Spleen (tissue), 7 donors: ENCODE data around the gene FANCE.

Experiments used
- POLR2A ChIP-seq, 3 donors: fragments of 450-650 bp; IDR thresholded peaks; one replicate each; pipeline ENCODE4 v1.5.1; 2017; ENCODE audit warnings: antibody characterized with exemption in 3 of 3, mild to moderate bottlenecking in 1 of 3
- TF ChIP-seq, protein P1 (sequence below), 11 experiments: fragments of 200-600 bp in 7 of 11; fragments of 450-650 bp in 4 of 11; sonication (generic) in 4 of 11; IDR thresholded peaks in 8 of 11; conservative IDR thresholded peaks in 3 of 11; 1 replicate in 7 of 11; 2 replicates in 4 of 11; pipeline versions ENCODE4 v1.4.0 to v1.8.0; 2016 to 2021; ENCODE audit warnings: antibody characterized with exemption in 11 of 11, inconsistent platforms in 4 of 11, mild to moderate bottlenecking in 1 of 11
- donor health status: DM: no; HTN: no; CAD: no; lungs with moderate emphysema.
- donor health status: DM: no; HTN: no; CAD: no.
- donor health status: DM: no; HTN: no; CAD: no.

DNA sequence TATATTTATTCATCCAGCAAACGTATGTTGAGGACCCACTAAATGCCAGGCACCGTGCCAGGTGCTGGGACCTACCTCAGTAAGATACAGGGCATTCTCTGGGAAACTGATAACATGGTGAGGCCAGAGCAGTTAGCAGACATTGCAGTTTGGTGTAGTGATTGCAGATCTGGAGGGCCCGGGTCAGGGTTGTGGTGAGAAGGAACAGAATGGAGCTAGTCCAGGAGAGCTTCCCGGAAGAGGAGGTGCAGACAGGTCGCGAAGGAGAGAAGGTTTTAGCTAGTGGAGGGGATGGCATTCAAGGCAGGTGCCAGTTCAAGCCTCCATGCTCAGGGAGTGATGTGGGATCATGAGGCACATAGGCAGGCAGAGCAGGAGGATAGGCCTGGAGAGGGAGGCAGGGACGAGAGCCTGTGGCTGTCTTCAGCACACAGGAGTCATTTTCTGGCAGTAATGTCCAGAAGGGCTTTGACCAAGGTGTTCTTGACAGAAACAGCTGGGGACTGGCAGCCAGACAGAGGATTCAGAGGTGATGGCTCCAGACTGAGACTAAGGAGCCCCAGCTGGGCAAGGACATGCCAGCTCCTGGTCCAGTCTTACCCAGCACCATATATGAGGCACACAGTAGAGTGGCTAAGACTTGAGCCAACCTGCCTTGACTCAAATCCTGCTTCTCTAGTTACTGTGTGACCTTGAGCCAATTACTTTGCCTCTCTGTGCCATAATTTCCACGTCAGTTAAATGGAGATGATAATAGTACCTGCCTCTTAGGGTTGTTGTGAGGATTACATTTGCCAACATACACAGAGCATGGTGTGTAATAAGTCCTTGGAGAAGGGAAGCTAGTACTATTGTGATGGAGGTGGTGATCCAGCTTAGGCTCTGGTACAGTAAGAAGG, 48.3 kb upstream of the FANCE start:
- TF ChIP-seq, protein P1, sequence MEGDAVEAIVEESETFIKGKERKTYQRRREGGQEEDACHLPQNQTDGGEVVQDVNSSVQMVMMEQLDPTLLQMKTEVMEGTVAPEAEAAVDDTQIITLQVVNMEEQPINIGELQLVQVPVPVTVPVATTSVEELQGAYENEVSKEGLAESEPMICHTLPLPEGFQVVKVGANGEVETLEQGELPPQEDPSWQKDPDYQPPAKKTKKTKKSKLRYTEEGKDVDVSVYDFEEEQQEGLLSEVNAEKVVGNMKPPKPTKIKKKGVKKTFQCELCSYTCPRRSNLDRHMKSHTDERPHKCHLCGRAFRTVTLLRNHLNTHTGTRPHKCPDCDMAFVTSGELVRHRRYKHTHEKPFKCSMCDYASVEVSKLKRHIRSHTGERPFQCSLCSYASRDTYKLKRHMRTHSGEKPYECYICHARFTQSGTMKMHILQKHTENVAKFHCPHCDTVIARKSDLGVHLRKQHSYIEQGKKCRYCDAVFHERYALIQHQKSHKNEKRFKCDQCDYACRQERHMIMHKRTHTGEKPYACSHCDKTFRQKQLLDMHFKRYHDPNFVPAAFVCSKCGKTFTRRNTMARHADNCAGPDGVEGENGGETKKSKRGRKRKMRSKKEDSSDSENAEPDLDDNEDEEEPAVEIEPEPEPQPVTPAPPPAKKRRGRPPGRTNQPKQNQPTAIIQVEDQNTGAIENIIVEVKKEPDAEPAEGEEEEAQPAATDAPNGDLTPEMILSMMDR (IDR thresholded peaks at IDR 0.05 in 8 of 11, conservative IDR thresholded peaks at IDR 0.05 in 3 of 11), result no peak
- TF ChIP-seq POLR2A (IDR thresholded peaks at IDR 0.05), result no peak
